HG03139 (cell line): ENCODE results near the gene ETNK1.
"Not testable (repeated sequence)": the region's sequence is repeated elsewhere in the genome, so short reads cannot be mapped to it uniquely, and the experiment has no call there.

Experiments used
- ATAC-seq: cut with Tn5 transposase; IDR thresholded peaks from one replicate; pipeline ENCODE4 v1.9.1; 2021; ENCODE audit not compliant: unreplicated experiment

ETNK1 gene, protein sequence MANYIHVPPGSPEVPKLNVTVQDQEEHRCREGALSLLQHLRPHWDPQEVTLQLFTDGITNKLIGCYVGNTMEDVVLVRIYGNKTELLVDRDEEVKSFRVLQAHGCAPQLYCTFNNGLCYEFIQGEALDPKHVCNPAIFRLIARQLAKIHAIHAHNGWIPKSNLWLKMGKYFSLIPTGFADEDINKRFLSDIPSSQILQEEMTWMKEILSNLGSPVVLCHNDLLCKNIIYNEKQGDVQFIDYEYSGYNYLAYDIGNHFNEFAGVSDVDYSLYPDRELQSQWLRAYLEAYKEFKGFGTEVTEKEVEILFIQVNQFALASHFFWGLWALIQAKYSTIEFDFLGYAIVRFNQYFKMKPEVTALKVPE

DNA sequence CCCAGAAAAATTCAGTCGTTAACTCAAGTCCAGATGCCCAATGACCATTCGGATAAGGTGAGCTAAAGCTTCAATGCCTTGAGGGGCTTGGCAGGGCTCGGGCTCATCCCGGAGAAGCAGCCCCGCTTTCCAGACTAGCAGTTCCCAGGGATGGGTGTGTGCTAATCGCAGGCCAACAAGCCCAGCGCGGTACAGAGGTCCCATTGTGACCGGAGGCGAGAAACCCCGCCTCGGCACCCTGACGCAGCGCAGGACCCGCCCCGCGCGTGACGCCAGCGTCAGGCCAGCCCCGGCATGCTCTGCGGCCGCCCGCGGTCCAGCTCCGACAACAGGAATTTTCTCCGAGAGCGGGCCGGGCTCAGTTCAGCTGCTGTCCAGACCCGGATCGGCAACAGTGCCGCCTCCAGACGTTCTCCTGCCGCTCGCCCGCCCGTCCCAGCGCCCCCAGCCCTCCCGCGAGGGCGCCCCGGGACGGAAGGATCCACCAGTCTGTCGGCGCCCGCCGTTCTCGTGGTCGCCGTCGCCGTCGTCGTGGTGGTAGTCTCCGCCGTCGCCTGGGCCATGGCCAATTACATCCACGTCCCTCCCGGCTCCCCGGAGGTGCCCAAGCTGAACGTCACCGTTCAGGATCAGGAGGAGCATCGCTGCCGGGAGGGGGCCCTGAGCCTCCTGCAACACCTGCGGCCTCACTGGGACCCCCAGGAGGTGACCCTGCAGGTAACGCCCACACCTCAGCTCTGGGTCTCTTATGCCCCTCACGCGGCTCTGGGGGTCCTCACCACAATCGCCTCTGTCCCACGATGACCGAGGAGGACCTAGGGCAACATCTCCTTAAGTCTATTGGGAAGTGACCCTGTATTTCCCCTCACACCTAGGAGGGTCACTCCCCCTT lies at the start of gene ETNK1:
Gene ETNK1 (plus strand): TSS at position 302 of the 892 bp plus-strand sequence. CDS start 260 bp downstream, at position 562.
- ATAC-seq = peak; percentile 98

DNA sequence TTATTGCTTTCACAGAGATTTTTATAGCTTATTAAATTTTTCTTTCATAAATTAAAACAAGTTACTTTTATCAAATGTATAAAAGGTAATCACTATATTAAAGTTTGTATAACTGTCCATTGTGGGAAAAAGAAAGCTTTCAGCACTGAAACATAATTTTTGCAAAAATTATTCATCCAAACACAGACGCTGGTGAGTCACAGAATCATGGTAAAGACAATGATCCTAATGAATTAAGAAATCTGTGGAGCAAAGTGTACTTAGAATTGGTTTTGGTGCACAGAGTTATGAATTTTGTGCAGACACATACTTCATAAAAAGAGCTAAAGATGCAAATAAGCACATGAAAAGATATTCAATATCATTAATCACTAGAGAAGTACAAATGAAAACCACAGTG lies 48.9 kb upstream of the ETNK1 start:
- no peak for ATAC-seq

GRCh38 chr12:22576473-22576872 lies 48.5 kb upstream of the ETNK1 start:
- no peak for ATAC-seq

DNA sequence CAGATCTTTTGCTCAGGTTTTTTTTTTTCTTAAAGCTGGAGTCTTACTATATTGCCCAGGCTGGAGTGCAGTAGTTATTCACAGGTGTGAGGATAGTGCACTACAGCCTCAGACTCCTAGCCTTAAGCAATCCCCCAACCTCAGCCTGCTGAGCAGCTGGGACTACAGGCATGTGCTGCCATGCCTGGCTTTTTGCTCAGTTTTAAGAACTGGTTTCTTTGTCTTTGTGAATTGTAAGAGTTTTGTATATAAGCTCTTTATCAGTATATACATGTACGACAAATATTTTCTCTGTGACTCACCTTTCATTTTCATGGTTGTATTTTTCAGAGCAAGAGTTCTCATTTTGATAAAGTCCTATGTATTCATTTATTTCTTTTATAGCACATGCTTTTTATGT lies 47.3 kb upstream of the ETNK1 start:
- ATAC-seq = no peak

DNA sequence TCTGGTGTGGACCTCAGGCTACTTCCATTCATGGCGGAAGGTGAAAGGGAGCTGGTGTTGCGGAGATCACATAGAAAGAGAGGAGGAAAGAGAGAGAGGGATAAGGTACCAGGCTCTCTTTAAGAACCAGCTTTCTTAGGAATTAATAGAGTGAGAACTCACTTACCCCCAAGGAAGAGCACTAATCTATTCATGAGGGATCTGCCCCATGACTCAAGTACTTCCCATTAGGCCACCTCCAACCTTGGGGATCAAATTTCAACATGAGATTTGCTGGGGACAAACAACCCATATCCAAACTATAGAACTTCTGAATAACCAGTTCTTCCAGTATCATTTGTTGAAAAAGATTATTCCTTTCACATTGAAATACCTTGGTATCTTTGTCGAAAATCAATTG lies 46.6 kb upstream of the ETNK1 start:
- ATAC-seq = no peak

DNA sequence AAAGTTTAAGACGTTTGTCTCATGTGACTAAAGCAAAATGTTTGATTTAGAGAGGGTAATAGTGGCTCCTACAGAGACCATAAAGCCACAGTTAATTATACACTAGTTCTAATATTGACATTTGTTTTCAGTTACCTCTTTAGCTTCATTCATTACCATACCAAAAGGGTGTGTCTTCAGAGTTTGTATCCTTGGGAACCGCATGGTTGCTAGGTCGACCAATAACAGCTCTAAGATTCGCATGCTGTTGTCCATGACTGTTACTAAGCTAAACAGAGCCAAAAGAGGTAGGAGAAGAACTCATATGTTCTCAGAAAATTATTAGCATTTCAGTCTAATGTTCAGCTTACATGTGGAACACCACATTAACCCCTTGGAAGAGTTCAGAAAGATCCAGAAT lies 36.2 kb upstream of the ETNK1 start:
- no peak for ATAC-seq

DNA sequence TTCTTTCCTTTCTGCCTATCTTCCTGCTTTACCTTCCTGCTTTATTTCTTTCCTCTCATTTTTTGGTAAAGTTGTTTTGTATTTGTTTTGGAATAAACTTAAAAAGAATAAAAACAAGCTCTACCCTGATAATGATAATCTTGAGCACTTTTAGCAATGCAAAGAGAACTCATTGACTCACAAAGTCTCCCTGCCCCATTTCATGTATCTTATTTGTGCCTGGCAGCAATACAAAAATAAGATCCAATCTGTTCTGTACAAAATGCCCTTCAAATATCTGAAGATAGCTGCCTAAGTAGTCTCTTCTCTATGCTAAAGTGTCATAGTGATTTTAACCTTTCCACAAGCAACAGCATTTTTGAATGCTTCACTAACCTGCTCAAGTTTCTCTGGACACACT lies 31.1 kb upstream of the ETNK1 start:
- ATAC-seq = no peak

GRCh38 chr12:22597539-22597938 lies 27.4 kb upstream of the ETNK1 start:
- not testable (repeated sequence) for ATAC-seq

- ATAC-seq = no peak
Observed at GRCh38 chr12:22598141-22598762, 26.7 kb upstream of the ETNK1 start.

DNA sequence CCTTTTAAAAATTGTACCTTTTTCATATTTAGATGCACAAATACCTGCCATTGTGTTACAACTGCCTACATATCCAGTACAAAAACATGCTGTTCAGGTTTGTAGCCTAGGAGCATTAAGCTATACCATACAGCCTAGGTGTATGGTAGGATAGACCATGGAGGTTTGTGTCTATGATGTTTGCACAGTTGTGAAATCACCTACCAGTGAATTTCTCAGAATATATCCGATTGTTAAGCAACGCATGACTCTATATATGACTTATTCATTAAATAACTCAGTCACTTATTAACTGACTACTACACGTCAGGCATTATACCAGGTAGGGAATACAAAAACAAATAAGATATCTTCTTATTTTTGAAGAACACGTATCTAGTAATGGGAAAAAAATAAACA lies 26.2 kb upstream of the ETNK1 start:
- no peak for ATAC-seq

GRCh38 chr12:22600181-22600580 lies 24.8 kb upstream of the ETNK1 start:
- ATAC-seq = no peak

DNA sequence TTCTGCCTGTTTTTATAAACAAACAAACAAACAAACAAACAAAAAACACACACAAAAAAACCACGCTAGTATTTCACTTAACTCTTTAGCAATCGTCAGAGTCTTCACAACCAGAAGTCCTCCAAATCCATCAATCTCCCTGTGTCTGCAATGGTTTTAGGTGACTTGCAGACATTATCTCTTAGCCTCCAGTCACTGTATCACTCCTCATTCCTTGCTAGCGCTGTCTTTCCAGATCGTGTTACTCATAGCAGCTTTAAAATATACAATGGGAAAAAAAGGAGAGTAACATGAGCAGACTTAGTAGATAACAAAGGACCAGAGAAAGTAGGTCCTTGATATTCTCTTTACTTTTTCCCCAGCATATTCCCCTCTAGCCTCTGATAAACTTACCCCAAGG lies 15.5 kb upstream of the ETNK1 start:
- ATAC-seq = no peak

DNA sequence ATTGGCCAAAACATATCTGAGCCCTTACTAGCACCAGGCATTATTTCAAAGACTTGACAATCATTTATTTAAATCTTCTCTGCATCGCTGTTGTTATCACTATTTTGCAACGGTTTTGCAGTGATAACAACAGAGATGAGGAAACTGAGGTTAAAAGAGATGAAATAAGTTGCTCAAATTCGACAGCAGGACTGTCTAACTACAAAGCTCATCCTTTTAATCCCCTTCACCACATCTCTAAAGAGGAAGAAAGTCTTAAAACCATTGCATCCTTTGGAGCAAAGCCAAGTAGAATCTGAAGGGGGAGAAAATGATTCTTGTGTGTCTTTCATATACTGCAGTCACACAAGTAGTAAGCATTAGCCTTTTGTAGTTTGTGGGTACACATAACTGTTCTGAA lies 14.8 kb upstream of the ETNK1 start:
- no peak for ATAC-seq

DNA sequence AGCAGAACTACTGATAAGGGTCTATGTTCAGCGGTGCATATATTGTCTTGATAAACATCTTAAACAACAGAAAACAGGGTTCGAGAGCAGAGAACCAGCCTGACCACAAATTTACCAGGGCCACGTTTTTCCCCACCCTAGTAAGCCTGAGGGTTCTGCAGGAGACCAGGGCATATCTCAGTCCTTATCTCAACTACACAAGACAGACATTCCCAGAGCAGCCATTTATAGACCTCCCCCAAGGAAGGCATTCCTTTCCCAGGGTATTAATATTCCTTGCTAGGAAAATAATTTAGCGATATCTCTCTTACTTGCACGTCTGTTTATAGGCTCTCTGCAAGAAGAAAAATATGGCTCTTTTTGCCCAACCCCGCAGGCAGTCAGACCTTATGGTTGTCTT lies 12.1 kb upstream of the ETNK1 start:
- not testable (repeated sequence) for ATAC-seq

DNA sequence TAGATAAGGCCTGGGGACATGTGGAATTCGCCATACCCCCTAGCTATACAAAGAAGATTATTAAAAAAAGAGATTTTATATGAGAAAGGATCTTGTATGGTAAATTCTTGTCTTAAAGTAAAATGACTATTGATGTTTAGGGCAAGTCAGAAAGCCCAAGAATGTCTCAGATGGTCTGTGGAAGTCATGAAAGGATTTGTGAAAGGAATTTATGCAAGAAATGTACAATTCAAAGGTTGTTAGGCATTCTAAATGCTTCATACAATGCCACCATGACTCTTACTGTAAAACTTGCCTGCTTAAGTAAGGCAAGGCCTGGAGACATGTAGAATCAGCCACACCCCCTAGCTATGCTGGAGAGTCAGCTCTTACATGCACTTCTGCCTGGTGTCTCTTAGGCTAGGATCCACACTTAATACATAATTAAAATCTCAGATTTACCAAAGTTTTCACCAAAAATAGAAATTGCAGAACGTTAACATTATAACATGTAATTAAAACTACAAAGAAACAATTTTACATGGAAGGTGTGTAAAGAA lies 8.9 kb upstream of the ETNK1 start:
- ATAC-seq = no peak

GRCh38 chr12:22617630-22618029 lies 7.3 kb upstream of the ETNK1 start:
- no peak for ATAC-seq

DNA sequence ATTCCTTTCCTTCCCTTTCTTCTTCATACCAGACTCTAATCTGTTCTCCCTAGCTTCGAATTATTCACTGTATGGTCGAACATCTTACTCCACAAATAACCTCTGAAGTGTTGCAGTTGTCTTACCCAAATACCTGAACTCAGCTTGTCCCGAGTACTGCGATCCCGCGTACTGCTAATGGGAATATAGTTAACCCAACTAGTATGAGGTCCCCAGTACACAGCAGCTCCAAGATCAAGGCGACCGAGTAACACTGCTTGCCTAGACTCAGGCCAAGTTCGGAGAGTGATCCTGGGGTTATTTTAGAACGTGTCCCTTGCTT lies 462 bp upstream of the ETNK1 start:
- no peak for ATAC-seq

DNA sequence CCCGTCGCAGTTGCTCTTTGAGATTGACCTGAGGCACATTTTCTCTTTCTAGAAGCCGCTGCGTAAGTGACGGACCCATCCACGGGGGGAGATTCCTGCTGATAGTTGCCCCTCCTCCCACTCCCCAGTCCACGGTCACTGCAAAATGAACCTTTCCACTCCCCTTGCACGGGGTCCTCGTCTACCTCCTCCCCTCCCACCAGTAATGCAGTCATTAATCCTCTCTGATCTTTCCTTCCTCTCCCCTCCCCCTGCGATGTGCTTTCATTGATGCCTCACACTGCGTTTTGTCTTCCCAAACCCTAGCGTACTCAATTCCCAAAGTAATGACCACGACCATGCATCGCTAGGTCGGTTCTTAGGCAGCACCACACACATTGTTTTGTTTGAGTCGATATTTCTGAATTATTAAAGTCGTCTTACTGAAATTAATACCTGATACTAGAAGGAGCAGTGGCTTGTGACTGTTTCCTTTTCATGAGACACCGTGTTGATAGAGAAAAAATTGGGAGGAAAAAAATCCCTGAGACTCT lies 857 bp downstream of the ETNK1 start:
- ATAC-seq = peak; percentile 18

DNA sequence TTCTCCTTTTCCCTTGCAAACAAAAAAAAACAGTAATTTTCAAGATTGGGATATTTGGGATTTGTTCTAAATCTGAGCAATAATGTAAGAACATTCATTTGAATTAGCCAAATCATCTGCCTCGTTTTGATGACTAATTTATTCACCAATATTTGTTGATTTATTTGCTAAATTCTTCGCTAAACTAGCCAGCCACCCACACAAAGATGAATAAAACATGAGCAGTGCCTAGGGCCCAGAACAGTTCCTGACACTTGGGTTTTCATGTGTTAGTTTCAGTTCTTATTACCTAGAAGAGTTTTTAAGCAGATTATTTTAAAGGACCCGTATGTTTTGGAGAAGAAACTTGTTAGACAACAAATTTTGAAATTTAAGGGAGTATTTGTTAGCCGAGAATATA lies 1.4 kb downstream of the ETNK1 start:
- no peak for ATAC-seq

- ATAC-seq = no peak
Observed at GRCh38 chr12:22627371-22627770, 2.4 kb downstream of the ETNK1 start.

DNA sequence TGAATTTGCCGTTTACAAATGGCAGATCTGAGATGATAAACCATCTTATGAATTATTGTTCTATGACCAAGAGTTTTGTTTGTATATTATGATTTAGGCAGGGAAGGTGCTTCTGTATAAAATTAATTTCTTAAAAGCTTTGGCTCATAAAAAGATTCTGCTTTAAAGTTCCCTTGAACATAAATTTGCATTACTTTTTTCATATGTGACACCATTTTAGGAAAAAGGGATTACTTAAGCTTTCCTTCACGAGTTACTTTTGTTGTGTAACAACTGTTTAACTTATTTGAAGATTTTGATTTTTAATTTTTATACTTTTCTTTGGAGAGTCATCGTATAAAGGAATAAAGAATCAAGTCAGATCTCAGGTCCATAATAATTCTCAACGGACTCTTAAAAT lies 3.3 kb downstream of the ETNK1 start:
- no peak for ATAC-seq
